GM12873 (cell line): ENCODE data around the gene UNC5B.

Experiments
- TF ChIP-seq, protein P1 (sequence below): IDR thresholded peaks from 2 replicates; pipeline ENCODE4 v1.5.1; 2012; ENCODE audit warnings: low read depth, mild to moderate bottlenecking, moderate library complexity, low read length, control low read depth; ENCODE audit not compliant: insufficient read depth; ENCODE audit errors: missing control alignments

UNC5B gene

DNA sequence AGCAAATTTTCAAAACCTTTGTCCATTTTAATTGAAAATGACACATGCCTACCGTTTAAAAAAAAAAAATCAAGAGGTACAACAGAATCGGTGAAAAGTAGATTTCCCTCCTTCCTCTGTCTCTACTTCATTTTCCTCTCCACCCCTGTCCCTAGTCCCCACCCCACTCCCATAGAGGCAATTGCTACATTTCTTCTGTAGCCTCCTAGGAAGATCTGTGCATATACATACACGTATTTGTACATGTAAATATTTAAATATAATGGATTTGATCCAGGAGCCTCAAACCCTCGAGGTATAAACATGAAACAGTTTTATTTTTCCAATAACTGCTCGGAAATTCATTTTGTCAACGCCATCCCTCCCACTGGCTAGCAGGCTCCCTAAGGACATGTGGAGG, 92.5 kb downstream of the UNC5B start:
- TF ChIP-seq, protein P1, sequence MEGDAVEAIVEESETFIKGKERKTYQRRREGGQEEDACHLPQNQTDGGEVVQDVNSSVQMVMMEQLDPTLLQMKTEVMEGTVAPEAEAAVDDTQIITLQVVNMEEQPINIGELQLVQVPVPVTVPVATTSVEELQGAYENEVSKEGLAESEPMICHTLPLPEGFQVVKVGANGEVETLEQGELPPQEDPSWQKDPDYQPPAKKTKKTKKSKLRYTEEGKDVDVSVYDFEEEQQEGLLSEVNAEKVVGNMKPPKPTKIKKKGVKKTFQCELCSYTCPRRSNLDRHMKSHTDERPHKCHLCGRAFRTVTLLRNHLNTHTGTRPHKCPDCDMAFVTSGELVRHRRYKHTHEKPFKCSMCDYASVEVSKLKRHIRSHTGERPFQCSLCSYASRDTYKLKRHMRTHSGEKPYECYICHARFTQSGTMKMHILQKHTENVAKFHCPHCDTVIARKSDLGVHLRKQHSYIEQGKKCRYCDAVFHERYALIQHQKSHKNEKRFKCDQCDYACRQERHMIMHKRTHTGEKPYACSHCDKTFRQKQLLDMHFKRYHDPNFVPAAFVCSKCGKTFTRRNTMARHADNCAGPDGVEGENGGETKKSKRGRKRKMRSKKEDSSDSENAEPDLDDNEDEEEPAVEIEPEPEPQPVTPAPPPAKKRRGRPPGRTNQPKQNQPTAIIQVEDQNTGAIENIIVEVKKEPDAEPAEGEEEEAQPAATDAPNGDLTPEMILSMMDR = no peak

DNA sequence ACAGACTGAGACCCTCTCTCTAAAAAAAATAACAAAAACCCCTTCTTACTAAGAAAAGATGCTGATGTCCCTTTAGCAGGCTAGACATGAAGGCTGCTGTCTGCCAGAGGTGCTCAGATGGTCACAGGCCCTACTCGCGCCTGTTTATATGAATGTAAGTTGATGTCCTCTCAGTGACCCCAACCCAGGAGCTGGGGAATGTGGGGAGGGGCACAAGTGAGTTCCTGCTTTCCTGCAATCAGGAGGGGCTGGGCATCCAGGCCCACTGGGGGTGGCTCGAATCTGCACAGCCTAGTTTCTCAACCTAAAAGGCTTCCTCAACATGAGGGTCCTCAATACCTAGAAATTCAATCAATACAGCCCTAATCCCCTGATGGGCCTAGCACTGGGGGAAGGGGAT, 94.6 kb downstream of the UNC5B start:
- TF ChIP-seq, protein P1 = no peak

DNA sequence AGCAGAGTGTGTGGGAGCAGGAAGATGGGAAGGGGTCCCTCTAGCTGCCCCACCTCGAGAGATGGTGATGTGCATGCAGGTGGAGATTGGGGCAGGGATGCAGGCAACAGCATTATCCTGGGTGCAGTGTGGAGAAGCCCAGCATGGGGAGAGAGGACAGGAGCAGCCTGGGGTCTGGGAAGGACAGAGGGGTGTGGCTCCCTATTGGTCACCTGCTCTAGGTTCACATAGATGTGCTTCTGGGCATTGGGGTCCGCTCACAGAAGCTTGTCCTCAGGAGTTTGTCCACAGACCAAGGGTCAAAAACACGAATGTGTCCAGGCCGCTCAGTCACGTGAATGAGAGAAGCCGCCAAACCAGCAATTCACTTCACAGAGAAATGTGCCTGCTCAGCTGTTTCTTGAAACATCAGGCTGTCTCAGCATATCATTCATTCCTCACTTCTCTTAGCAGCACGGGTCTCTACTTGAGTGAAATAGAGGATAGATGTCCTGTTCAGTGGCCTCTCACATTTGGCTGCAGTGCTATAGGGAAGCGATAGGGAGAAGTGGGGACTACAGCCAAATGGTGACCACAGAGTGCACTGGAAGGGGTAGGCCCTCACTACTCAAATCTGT, 95.2 kb downstream of the UNC5B start:
- TF ChIP-seq, protein P1 = no peak

DNA sequence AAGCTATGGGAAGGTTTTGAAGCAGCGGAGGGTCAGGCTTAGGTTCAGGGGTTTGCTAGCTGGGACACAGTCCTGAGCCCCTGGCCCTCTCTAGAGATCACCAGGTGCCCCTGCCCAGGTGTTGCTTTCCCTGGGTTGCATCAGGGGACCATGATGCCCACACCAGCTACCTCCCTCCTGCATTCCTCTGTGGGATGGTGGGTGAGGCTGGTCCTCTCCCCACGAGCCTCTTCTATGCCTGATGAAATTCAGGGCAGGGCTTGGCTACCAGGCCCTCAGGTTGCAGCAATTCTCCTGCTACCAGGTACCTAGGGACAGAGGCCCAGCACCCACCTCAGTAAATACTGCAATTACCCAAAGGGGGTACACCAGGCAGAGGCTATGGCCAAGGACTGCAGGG, 95.9 kb downstream of the UNC5B start:
- TF ChIP-seq, protein P1 = no peak

DNA sequence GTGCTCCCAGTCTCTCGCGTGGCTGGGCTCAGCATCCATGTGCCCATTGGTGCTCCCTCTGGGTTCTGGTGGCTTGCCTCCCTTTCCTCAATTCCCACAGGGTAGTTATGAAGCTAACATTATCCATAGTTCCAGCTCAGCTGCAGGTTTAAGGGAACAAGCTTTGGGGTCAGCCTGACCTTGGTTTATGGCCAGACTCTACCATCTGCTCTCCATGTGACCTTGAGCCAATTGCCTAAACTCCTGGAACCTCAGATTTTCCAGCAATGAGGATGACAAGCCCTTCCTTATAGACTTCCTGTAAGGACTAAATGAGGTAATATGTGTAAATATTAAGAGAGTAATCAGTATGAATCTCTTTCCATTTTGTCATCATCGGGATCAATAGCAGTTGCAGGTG, 96.6 kb downstream of the UNC5B start:
- TF ChIP-seq, protein P1 = no peak

DNA sequence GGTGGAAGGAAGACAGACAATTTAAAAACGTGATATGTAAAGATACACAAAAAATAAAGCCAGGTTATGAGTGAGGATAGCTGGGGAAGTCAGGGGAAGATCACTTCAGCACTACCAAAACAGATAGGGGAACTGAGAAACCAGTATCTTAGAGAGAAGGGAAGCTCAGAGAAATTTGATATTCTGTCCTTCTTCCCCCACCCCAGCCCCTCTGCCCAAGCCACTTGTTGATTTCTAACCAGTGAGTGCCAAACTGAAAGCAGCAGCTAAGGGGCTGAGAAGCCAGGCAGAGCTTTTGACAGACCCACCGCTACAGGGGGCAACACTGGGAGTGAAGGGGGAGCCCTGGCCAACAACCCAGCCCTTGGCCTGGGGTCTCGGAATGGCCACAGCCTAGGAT, 97.5 kb downstream of the UNC5B start:
- TF ChIP-seq, protein P1 = no peak

DNA sequence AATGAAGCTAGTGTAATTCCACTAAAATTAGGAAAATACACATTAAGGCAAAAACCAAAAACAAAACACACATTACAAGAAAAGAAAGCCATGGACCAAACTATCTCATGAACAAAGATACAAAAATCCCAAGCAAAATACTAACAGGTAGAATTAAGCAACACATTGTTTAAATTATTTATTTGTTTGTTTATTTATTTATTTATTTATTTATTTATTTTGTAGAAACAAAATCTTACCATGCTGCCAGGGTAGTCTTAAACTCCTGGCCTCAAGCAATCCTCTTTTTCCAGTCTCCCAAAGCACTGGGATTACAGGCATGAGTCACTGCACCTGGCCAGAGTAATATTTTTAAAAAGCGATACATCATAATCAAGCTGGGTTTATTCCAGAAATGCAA, 99.8 kb downstream of the UNC5B start:
- TF ChIP-seq, protein P1 = no peak
